Stimulated activated CD8-positive, alpha-beta memory T cell treated with anti-CD3 and anti-CD28 coated beads, Interleukin-4, amount 100 ng/mL, for 24 hours (primary cell): ENCODE measurements around the gene FOXRED2.
"Not testable (repeated sequence)": the region's sequence is repeated elsewhere in the genome, so short reads cannot be mapped to it uniquely, and the experiment has no call there.

Experiments
- DNase-seq: peaks from one replicate; pipeline ENCODE4 v3.0.0-alpha.2; 2020; ENCODE audit warnings: low read depth

FOXRED2 gene

GRCh38 chr22:36506637-36507517 is at the start of gene FOXRED2:
Gene FOXRED2 (minus strand): TSS chr22:36507040. CDS start chr22:36506422, 618 bp downstream.
- DNase-seq = peak; percentile 82

- no peak for DNase-seq
These were observed 47.3 kb upstream of the FOXRED2 start for GRCh38 chr22:36554098-36554497.

- DNase-seq = no peak
These were observed 45.4 kb upstream of the FOXRED2 start for GRCh38 chr22:36552289-36552688.

GRCh38 chr22:36550701-36551495 is 44.1 kb upstream of the FOXRED2 start:
- DNase-seq = no peak

DNA sequence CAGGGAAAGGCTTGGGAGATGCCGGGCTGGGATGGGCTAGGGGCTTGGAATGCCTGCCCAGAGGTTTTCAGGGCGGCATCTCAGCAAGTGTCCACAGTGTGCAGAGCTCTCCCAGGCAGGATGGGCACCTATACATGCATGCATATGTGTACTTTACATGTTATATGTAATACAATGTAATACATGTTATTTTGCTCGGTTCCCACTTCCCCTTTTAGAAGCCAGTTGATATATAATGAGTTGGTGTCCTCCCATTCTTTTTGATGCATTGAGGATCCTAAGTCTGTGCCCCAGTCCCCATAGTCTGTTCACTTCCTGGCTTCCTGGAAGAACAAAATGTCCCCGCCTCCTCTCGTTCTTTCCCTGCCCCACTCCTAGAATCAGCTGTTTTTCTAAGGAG is 42.2 kb upstream of the FOXRED2 start:
- no peak for DNase-seq

DNA sequence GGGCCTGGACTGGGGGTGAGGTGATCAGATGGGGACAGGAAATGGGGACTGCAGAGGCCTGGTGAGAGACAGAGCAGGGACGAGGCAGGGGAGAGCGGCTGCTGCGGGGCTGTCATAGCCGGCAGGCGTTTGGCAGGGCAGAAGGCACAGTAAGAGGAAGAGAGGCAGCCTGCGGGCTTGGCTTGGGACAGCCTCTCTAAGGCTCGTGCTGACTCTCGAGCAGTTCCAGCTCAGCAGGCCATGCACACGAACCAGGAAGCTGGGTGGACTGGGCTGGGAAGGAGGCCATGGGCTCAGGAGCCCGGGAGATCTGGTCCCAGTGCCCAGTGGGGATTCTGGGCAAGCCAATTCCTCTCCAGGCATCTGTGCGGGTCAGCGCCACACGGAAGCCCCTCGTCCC is 41.8 kb upstream of the FOXRED2 start:
- no peak for DNase-seq

GRCh38 chr22:36546932-36547331 is 40.1 kb upstream of the FOXRED2 start:
- no peak for DNase-seq

GRCh38 chr22:36546092-36546804 is 39.4 kb upstream of the FOXRED2 start:
- no peak for DNase-seq

DNA sequence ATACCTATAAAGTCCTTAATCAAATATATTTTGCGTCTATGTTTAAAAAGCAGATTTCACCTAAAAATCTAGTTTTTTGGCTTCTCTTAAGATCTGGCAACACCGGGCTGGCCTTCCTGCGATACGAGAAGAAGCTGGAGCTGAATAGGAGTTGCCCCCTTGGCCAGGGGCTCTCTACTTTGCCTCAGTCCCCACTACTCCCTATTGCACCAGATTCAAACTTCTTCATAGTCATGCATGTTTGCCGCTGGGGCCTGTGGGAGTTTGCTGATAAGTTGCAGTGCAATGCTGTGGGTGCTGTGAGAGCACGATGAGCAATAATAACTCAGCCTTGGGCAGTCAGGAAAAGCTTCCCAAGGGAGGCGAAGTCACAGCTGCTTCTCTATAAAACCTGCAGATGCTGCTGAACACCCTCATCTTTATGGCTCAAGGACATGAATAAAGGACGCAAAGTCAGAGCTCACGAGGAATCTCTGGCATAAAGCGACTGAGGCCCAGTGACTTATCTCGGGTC is 37.3 kb upstream of the FOXRED2 start:
- no peak for DNase-seq

DNA sequence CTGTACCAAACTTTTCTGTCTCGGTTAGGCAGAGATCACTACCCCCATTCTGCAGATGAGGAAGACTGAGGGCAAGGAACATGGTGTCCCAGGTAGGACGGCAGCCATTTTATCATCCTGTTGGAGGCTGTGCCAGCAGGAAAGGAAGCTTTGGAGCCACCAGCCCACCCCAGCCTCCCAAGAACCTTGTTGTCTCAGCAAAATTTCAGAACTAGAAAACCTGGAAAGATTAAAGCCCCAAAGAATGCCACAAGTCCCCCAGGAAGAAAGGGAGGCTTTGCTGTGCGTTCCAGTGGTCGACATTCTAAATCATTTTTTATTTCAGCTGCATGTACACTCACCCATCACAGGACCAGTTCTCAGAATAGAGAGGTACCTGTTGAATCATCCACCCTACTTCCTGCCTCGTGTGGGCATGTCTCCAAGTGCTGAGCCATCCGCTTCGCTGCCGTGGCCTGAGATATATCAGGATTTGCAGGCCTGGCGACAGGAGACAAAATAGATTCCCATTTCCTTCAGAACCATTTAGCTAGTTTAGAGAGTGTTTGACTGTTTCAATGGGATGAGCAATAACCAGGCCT is 35.1 kb upstream of the FOXRED2 start:
- DNase-seq = peak; percentile 28

- no peak for DNase-seq
These were observed 34.2 kb upstream of the FOXRED2 start for GRCh38 chr22:36540867-36541642.

DNA sequence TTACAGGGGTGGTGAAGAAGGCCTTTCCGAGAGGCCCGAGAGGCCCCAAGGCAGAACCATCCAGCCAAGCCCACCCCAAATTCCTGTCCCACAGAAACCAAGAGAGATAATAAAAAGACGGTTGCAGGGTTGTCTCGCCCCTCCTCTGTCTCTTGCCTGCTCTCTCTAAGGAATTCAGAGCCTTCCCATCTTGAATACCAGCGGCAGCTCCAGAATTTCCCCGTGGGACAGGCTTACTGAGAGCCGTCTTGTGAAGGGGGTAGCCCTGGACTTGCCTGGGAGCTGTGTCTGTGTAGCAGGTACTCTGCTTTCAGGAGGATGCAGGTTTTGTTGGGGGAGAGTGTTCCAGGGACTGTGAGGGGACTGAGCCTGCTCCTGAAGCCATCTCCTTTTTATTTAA is 31.7 kb upstream of the FOXRED2 start:
- no peak for DNase-seq

- no peak for DNase-seq
These were observed 29.9 kb upstream of the FOXRED2 start for GRCh38 chr22:36536717-36537116.

GRCh38 chr22:36533320-36533719 is 26.5 kb upstream of the FOXRED2 start:
- DNase-seq = not testable (repeated sequence)

- no peak for DNase-seq
These were observed 25.6 kb upstream of the FOXRED2 start for GRCh38 chr22:36532466-36532865.

DNA sequence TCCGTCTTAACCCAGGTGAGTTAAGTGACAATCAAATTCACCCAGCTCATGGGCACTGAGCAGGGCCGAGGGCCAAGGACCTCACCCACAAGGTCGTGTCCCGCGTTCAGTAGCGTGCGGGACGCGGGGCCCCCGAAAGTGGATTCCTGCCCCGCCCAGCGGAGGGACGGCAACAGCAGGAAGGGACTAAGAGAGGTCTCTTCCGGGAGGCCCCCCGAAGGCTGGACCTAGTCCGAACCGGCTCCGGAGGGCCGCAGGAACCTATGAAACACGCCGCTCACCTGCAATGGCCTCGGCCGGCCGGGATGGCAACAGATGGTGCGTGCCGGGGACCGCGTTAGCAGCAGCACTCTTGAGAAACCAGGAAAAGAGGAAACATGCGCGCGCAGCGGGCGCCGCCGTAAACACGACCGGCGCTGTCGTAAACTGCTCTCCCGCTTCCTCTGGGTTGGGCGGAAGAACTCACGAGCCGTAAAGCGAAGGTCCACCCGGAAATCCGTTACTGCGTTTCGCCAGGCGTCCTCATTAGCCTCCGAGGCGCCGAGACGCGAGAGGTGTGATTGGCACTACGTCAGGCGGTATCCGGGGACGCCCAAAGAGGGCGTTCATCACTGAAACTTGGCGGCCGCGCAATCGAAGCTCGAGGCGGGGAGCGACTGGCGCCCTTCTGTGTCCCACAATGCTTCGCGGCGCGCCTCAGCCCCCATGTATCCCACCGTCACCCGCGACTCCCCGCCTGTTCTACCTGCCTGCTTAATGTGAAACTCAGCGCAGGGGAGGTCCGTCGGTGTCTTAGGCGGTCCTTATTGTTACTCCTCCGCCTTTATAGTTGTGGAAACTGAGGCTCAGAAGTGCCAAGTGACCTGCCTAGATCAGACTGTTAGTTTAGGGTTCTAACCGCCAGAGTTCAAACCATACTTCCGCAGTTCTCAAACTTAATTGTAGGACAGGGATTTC is 22.2 kb upstream of the FOXRED2 start, which contains the start of gene EIF3D:
TSS of gene EIF3D (minus strand) at position 372 of the 957 bp plus-strand sequence. CDS start 3,045 bp downstream, outside the sequence.
- peak; percentile 97 for DNase-seq

DNA sequence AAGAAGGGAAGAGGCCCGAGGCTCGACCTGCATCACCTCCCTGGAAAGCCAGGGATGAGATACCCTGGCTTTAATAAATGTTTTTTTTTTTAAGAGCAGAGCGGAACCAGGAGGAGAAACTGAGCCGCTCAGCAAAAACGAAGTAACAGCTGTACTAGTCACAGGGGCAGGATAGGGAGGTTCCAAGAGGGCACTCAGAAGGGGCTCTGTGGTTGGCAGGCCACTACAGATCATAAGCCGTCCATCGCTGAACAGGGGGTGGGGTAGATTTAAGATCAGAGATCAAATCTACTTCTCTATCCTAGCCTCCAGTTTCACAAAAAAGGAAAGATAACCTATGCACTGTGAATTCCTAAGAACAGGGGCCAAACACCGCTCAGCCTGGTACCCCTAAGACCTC is 21.5 kb upstream of the FOXRED2 start:
- no peak for DNase-seq

GRCh38 chr22:36522662-36523061 is 15.8 kb upstream of the FOXRED2 start:
- DNase-seq = no peak

DNA sequence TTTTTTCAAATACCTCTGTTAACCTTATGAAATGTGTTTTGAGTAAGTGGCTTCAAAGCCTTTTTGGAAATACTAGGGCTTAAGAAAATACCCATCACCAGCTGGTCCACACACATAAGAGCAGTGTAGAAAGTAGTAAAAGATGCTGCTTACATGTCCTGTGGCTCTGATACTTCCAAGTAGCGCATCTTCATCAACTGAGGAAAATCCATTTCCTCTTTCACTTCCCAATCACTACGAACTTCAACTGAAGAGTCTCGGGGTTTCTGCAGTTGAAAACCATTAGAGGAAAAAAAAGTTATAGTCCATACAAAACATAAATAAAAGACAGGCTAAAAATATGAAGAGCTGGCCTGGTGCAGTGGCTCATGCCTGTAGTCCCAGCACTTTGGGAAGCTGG is 13.6 kb upstream of the FOXRED2 start:
- DNase-seq = no peak

GRCh38 chr22:36519906-36520305 is 13.1 kb upstream of the FOXRED2 start:
- DNase-seq = not testable (repeated sequence)
